Measurements from ENCODE around the gene CTDSP2.

GRCh38 chr12:57806677-57807076 lies 39.9 kb downstream of the CTDSP2 start:
- TF ChIP-seq CTCF (IDR thresholded peaks at IDR 0.05; ENCODE audit: insufficient read depth, low read depth, low read length) (no peak), EZH2 (IDR thresholded peaks at IDR 0.05; ENCODE audit: insufficient read depth, low read length) (no peak)
